Stimulated activated CD8-positive, alpha-beta memory T cell treated with anti-CD3 and anti-CD28 coated beads, Interleukin-15, amount 100 ng/mL, for 4 hours (primary cell): ENCODE measurements around the gene RUNX2.

Experiments
- DNase-seq, 2 donors: peaks; one replicate each; pipeline ENCODE4 v3.0.0-alpha.2; 2020; ENCODE audit warnings: low read depth in 2 of 2

Gene RUNX2

DNA sequence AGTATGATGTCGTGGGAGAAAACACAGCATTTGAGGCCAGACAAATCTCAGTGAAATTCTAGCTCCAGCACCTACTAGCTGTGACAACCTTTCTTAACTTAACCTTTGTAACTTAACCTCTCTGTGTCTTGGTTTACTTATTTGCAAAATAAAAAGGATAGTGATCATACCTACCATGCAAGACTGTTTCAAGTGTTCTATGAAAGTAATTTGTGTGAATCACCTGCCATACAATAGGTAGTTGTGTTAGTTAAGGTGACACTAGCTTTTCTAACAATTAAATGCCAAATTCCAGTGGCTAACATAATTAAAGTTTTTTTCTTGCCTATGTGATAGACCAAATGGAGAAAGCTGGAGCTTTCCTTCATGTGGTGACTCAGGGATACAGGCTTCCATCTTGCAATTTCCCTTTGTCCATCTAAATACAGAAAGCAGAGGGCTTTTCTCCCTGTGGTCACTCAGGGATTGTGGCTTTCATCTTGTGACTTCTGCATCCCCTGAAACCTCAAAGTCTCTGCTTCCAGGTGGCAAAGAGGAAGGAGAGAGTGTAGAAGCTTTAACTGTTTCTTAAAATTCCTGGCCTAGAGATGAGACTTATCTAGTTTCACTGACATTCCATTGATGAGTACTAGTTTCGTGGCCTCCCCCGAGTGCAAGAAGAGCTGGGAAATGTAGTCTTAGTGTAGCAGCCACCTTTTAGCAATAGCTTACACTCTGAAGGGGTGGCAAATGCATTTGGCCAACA is 376.1 kb downstream of the RUNX2 start:
- no peak for DNase-seq

DNA sequence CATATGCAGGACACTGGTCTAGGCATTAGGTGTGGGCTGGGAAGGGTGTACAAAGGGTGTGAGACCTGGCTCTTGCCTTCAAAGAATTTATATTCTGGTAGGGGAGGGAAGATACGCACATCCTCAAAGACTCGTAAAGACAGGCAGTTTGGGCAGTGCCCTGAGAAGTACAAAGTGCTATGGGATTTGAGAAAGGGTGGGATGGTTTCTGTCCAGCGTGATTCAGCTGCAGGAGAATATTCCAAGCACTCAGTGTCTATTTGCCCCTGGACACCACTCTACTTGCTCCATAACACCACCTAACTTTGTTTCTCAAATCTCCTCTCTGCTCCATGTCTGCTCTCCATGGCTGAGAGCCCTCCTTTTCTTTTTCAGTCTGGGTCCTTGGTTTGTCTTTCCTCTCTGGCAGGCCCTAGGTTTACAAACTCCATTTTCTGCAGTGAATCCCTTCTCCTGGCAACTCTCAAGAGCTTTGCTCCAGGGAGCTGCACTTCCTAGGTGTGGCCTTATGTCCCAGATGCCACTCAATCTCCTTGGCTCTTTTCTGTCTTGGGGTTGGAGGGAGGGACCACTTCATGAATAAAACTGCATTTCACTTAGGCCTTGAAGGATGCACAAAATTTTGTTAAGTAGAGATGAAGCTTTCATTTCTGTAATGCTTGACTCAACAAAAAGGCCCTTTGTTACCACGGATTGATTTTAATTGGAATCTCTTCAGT is 377.2 kb downstream of the RUNX2 start:
- DNase-seq: no peak

DNA sequence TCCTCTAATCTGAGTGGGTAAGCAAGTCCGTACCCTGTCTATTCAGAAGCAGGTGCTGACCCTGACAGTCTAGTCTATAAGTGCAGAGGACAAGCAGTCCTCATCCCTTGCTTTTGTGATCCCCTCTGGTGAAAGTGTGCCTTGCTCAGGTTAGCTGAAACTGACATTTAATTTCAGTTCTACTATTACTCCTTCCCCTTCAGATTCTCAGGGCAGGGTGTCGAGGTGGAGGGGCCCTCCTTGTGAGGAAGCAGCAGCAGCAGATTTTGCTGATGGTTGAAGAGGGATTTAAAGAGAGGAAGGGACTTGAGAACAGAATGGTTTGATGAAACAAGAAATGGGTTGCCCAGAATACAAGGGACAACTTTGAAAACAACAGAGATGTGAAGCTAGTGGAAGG is 378.2 kb downstream of the RUNX2 start:
- no peak for DNase-seq

DNA sequence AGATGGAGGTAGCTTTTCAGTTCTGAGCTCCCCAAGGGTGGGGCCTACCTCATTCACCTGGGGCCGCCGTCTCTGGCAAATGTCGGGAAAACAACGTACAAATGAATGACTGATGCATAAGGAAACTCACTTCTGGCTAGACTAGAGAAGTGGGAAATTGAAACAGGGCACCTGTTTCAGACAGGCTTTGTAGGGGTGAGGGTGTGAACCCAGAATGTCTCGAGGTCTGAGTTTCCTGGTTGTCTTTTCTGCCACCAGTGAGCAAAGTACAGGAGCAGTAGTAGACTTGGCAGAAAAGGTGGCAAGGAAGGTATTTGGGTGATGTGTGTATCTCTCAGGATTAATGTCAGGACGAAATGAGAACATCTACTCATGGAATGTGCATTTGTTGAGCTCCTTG is 379.0 kb downstream of the RUNX2 start:
- no peak for DNase-seq

DNA sequence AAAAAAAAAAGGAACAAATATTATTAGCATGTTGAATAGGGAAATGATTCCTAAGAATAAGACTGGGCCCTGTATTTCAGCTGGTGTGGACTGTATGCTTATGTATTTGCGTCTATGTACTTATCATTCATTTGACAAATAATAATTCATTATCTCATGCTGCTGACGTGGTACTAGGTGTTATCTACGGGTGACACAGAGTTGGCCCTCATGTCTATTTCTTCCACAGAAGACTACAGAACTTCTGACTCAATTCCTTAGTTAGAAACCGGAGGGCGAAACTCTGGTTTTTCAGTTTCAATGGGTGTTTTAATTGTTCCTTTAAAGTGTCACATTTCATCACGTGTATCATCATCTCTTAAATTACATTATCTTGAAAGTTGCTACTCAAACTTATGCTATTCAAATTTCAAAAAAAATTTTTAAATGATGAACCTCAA is 381.7 kb downstream of the RUNX2 start:
- no peak for DNase-seq

DNA sequence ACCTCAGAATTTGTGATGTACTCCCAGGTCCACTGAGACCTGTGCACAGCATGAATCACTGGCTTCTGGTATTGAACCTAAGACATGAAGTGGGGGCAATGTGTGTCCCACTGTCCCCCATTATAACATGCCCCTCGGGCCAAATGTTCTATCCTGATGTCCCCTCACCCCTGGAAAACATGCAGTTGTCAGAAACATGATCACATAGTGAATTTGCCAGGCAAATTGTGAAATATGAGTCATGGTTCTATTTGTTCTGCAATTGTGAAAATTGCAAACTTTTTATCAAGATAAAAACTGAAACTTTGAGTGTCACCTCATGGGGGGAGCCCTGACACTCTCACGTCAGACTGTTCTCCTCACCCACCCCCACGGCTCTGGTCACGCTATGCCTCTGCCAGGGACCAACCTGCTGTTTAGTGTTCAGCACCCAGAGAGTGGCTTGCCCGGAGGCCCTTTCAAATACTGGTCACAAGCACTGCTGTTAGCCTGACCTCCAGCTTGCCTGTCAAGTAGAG is 382.2 kb downstream of the RUNX2 start:
- DNase-seq: peak; percentile 16 to 60

DNA sequence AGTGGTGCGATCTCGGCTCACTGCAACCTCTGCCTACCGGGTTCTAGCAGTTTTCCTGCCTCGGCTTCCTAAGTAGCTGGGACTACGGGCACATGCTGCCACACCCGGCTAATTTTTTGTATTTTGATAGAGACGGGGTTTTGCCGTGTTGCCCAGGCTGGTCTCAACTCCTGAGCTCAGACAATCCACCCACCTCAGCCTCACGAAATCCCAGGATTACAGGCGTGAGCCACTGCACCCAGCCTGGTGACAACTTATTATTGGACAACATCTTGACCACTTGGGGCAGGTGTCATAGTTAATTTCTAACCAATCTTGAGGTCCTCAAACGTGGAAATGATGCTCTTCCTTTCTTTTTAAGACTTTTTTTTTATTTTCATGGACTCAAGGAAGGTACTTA is 383.9 kb downstream of the RUNX2 start:
- DNase-seq: no peak

DNA sequence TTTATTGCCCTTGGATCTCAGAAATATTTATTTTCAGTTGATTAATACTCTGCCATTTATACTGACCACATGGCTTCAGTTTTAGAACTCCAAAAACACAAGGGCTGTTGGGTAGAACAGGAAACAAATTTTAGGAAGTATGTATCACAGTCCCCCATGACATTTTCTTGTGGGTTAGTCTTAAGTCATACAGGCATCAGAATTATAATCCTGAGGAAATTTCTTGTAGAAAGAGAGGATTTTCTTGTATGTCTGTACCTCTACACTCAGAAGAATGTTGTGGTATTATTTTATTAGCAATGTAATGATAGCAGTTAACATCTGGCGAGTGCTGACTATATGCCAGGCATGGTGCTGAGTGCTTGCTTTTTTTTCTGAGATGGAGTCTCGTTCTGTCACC is 384.7 kb downstream of the RUNX2 start:
- no peak for DNase-seq
